ENCODE measurements around the gene LEP. TPM values are rescaled to one million over a fixed set of nuclear protein-coding genes. Genes with fewer than 3 reads are reported as not detected.
A peak's percentile ranks its signal among the peaks of the same experiment; 100 is the strongest.

LEP gene
- total RNA-seq, 2 experiments from 2014 or later: not detected

- no peak overlapping the region for H3K27ac Mint-ChIP-seq
- no peak for ATAC-seq
- H3K27me3 Mint-ChIP-seq: no peaks in the 10 kb centered on the region
- intact Hi-C loops (cut with micrococcal nuclease): no loop called here
- no peaks in the 10 kb centered on the region for H3K36me3 Mint-ChIP-seq (ENCODE audit: low read depth)
- no peaks in the 10 kb centered on the region for H3K4me1 Mint-ChIP-seq (ENCODE audit: low read depth)
- CTCF ChIA-PET: interaction anchor here (1.0 kb wide), 1 partner anchor 507 kb away, joined by 3 read pairs; no protein-coding TSS in a partner anchor
- POLR2A ChIA-PET: no interaction called here
- TF ChIP-seq CTCF (IDR thresholded peaks at IDR 0.05): no peak
- H3K4me3 Mint-ChIP-seq: no peak overlapping the region
- DNase-seq: no peak
- H3K9me3 Mint-ChIP-seq: no peaks in the 10 kb centered on the region
Observed at GRCh38 chr7:128215739-128216138, 25.3 kb upstream of the LEP start.

GRCh38 chr7:128217030-128217805, 23.9 kb upstream of the LEP start:
- TF ChIP-seq CTCF (IDR thresholded peaks at IDR 0.05): no peak
- Mint-ChIP-seq H3K27me3 (no peaks in the 10 kb centered on the region), H3K4me3 (no peak overlapping the region), H3K27ac (no peak overlapping the region), H3K4me1 (ENCODE audit: low read depth) (no peaks in the 10 kb centered on the region), H3K36me3 (ENCODE audit: low read depth) (no peaks in the 10 kb centered on the region), H3K9me3 (no peaks in the 10 kb centered on the region)
- ChIA-PET CTCF (interaction anchor here (2.6 kb wide), 1 partner anchor 8 kb away, joined by 21 read pairs; no protein-coding TSS in a partner anchor), POLR2A (no interaction called here)
- intact Hi-C loops (cut with micrococcal nuclease): no loop called here
- DNase-seq (no peak), ATAC-seq (no peak)

- Mint-ChIP-seq H3K27ac (no peak overlapping the region), H3K27me3 (no peaks in the 10 kb centered on the region), H3K4me1 (ENCODE audit: low read depth) (no peaks in the 10 kb centered on the region), H3K9me3 (no peaks in the 10 kb centered on the region), H3K36me3 (ENCODE audit: low read depth) (no peaks in the 10 kb centered on the region), H3K4me3 (no peak overlapping the region)
- intact Hi-C loops (cut with micrococcal nuclease): no loop called here
- POLR2A ChIA-PET: no interaction called here
- ATAC-seq (no peak), DNase-seq (no peak)
- no peak for TF ChIP-seq CTCF (IDR thresholded peaks at IDR 0.05)
- CTCF ChIA-PET: interaction anchor here (2.6 kb wide), 1 partner anchor 9 kb away, joined by 21 read pairs; no protein-coding TSS in a partner anchor
Observed at GRCh38 chr7:128217967-128218652, 23.0 kb upstream of the LEP start.

- no peak for ATAC-seq
- no peak for TF ChIP-seq CTCF (IDR thresholded peaks at IDR 0.05)
- no peaks in the 10 kb centered on the region for H3K27me3 Mint-ChIP-seq
- CTCF ChIA-PET: interaction anchor here (2.6 to 3.8 kb wide), 2 partner anchors 10 kb away, joined by 21 to 24 read pairs; no protein-coding TSS in a partner anchor
- intact Hi-C loops (cut with micrococcal nuclease): no loop called here
- H3K36me3 Mint-ChIP-seq (ENCODE audit: low read depth): no peaks in the 10 kb centered on the region
- no peaks in the 10 kb centered on the region for H3K9me3 Mint-ChIP-seq
- H3K27ac Mint-ChIP-seq: no peak overlapping the region
- DNase-seq: no peak
- H3K4me1 Mint-ChIP-seq (ENCODE audit: low read depth): no peaks in the 10 kb centered on the region
- POLR2A ChIA-PET: no interaction called here
- H3K4me3 Mint-ChIP-seq: no peak overlapping the region
Observed at GRCh38 chr7:128219636-128220035, 21.4 kb upstream of the LEP start.

GRCh38 chr7:128221929-128222403, 19.1 kb upstream of the LEP start:
- intact Hi-C loops (cut with micrococcal nuclease): no loop called here
- POLR2A ChIA-PET: no interaction called here
- no peaks in the 10 kb centered on the region for H3K9me3 Mint-ChIP-seq

More at GRCh38 chr7:128221929-128222403, 19.1 kb upstream of the LEP start:
- Mint-ChIP-seq H3K27ac (no peak overlapping the region), H3K36me3 (ENCODE audit: low read depth) (no peaks in the 10 kb centered on the region), H3K4me3 (no peak overlapping the region), H3K4me1 (ENCODE audit: low read depth) (no peaks in the 10 kb centered on the region), H3K27me3 (peaks cover 4% of the 10 kb centered on the region)
- ATAC-seq (peak; percentile 71), DNase-seq (peak; percentile 27)
- CTCF ChIA-PET: interaction anchor here (3.8 kb wide), 1 partner anchor 13 kb away, joined by 24 read pairs; no protein-coding TSS in a partner anchor
- no peak for TF ChIP-seq CTCF (IDR thresholded peaks at IDR 0.05)

Measured in activated CD8-positive, alpha-beta T cell treated with anti-CD3 and anti-CD28 coated beads for 36 hours (primary cell).